Activated CD4-positive, alpha-beta T cell treated with anti-CD3 and anti-CD28 coated beads, Interleukin-2, amount 10 ng/mL, durations not matched to agents 7 days and 5 days (primary cell): ENCODE results near the gene CCL7. TPM values are rescaled to one million over a fixed set of nuclear protein-coding genes. Genes with fewer than 3 reads are reported as not detected.

ENCODE experiments used
- CTCF ChIA-PET: fragments of 350-600 bp; sonication (Branson Sonifier 250); formaldehyde crosslinking; loops from one replicate; lab custom pipeline; 2021; ENCODE audit warnings: antibody characterized with exemption; lab: Charles Lee
- POLR2A ChIA-PET: fragments of 350-600 bp; sonication (Branson Sonifier 250); formaldehyde crosslinking; loops from one replicate; lab custom pipeline; 2021; ENCODE audit warnings: antibody characterized with exemption; lab: Charles Lee
- DNase-seq: peaks from one replicate; pipeline ENCODE4 v3.0.0-alpha.2; 2020
- H3K27ac Mint-ChIP-seq: one replicate; pipeline ENCODE4 v1.8.0; 2021; ENCODE audit warnings: mild to moderate bottlenecking, moderate library complexity, mixed read lengths
- H3K27me3 Mint-ChIP-seq: one replicate; pipeline ENCODE4 v1.8.0; 2021; ENCODE audit warnings: mixed read lengths
- H3K36me3 Mint-ChIP-seq: one replicate; pipeline ENCODE4 v1.8.0; 2021; ENCODE audit warnings: low read depth, mixed read lengths
- H3K4me1 Mint-ChIP-seq: one replicate; pipeline ENCODE4 v1.8.0; 2021; ENCODE audit warnings: mixed read lengths
- H3K4me3 Mint-ChIP-seq: one replicate; pipeline ENCODE4 v1.8.0; 2021; ENCODE audit warnings: mild to moderate bottlenecking, moderate library complexity, mixed read lengths
- H3K9me3 Mint-ChIP-seq: one replicate; pipeline ENCODE4 v1.8.0; 2021; ENCODE audit warnings: mixed read lengths
- total RNA-seq, 2 experiments: library from RNA; stranded (reverse); gene quantifications; one replicate each; pipeline ENCODE4 v1.2.3, GENCODE V29; 2021

CCL7 gene
- total RNA-seq, 2 experiments from 2014 or later, result not detected

GRCh38 chr17:34303606-34304005, 33.6 kb downstream of the CCL7 start:
- Mint-ChIP-seq H3K4me3 (no peak overlapping the region), H3K27me3 (peaks cover 3% of the 10 kb centered on the region), H3K9me3 (peaks cover under 1% of the 10 kb centered on the region), H3K4me1 (peaks cover 18% of the 10 kb centered on the region), H3K36me3 (no peaks in the 10 kb centered on the region), H3K27ac (no peak overlapping the region)
- CTCF ChIA-PET, result no interaction called here
- POLR2A ChIA-PET, result no interaction called here
- DNase-seq, result no peak

- Mint-ChIP-seq H3K36me3 (no peaks in the 10 kb centered on the region), H3K27me3 (peaks cover 2% of the 10 kb centered on the region), H3K4me3 (no peak overlapping the region), H3K9me3 (no peaks in the 10 kb centered on the region), H3K27ac (no peak overlapping the region), H3K4me1 (peaks cover 20% of the 10 kb centered on the region)
- POLR2A ChIA-PET, result interaction anchor here (0.7 kb wide), 1 partner anchor 20 kb away, joined by 3 read pairs; no protein-coding TSS in a partner anchor
- no peak for DNase-seq
- CTCF ChIA-PET, result no interaction called here
These were observed 35.0 kb downstream of the CCL7 start for GRCh38 chr17:34305061-34305460.

GRCh38 chr17:34305606-34306005, 35.6 kb downstream of the CCL7 start:
- no peaks in the 10 kb centered on the region for H3K9me3 Mint-ChIP-seq
- H3K4me1 Mint-ChIP-seq, result peaks cover 20% of the 10 kb centered on the region
- CTCF ChIA-PET, result no interaction called here
- POLR2A ChIA-PET, result no interaction called here
- no peak for DNase-seq
- H3K4me3 Mint-ChIP-seq, result no peak overlapping the region
- no peaks in the 10 kb centered on the region for H3K36me3 Mint-ChIP-seq
- no peak overlapping the region for H3K27ac Mint-ChIP-seq
- peaks cover 2% of the 10 kb centered on the region for H3K27me3 Mint-ChIP-seq

GRCh38 chr17:34306466-34306865, 36.4 kb downstream of the CCL7 start:
- H3K27ac Mint-ChIP-seq, result no peak overlapping the region
- H3K9me3 Mint-ChIP-seq, result no peaks in the 10 kb centered on the region
- POLR2A ChIA-PET, result no interaction called here
- H3K27me3 Mint-ChIP-seq, result peaks cover 4% of the 10 kb centered on the region
- no peaks in the 10 kb centered on the region for H3K36me3 Mint-ChIP-seq
- no peak for DNase-seq
- peaks cover 16% of the 10 kb centered on the region for H3K4me1 Mint-ChIP-seq
- CTCF ChIA-PET, result no interaction called here
- H3K4me3 Mint-ChIP-seq, result no peak overlapping the region

GRCh38 chr17:34307110-34307509, 37.1 kb downstream of the CCL7 start:
- CTCF ChIA-PET, result no interaction called here
- H3K27ac Mint-ChIP-seq, result no peak overlapping the region
- no peaks in the 10 kb centered on the region for H3K9me3 Mint-ChIP-seq
- H3K27me3 Mint-ChIP-seq, result peaks cover 2% of the 10 kb centered on the region
- peaks cover 16% of the 10 kb centered on the region for H3K4me1 Mint-ChIP-seq
- H3K36me3 Mint-ChIP-seq, result no peaks in the 10 kb centered on the region
- DNase-seq, result no peak
- POLR2A ChIA-PET, result no interaction called here
- H3K4me3 Mint-ChIP-seq, result no peak overlapping the region

- no peak overlapping the region for H3K4me3 Mint-ChIP-seq
- no peaks in the 10 kb centered on the region for H3K9me3 Mint-ChIP-seq
- ChIA-PET POLR2A (no interaction called here), CTCF (no interaction called here)
- DNase-seq, result no peak
- H3K27me3 Mint-ChIP-seq, result peaks cover 9% of the 10 kb centered on the region
- no peaks in the 10 kb centered on the region for H3K36me3 Mint-ChIP-seq
- H3K27ac Mint-ChIP-seq, result no peak overlapping the region
- H3K4me1 Mint-ChIP-seq, result peaks cover 16% of the 10 kb centered on the region
These were observed 38.4 kb downstream of the CCL7 start for GRCh38 chr17:34308371-34308770.

GRCh38 chr17:34311291-34311690, 41.3 kb downstream of the CCL7 start:
- ChIA-PET POLR2A (no interaction called here), CTCF (interaction anchor here (0.6 kb wide), 1 partner anchor 870 kb away, joined by 3 read pairs; no protein-coding TSS in a partner anchor)
- Mint-ChIP-seq H3K4me3 (no peak overlapping the region), H3K27me3 (peaks cover 28% of the 10 kb centered on the region), H3K36me3 (no peaks in the 10 kb centered on the region), H3K27ac (no peak overlapping the region), H3K4me1 (peaks cover 16% of the 10 kb centered on the region), H3K9me3 (no peaks in the 10 kb centered on the region)
- DNase-seq, result no peak

GRCh38 chr17:34312080-34312479, 42.1 kb downstream of the CCL7 start:
- peaks cover 11% of the 10 kb centered on the region for H3K4me1 Mint-ChIP-seq
- peaks cover 31% of the 10 kb centered on the region for H3K27me3 Mint-ChIP-seq
- H3K4me3 Mint-ChIP-seq, result no peak overlapping the region
- H3K9me3 Mint-ChIP-seq, result no peaks in the 10 kb centered on the region
- ChIA-PET POLR2A (no interaction called here), CTCF (no interaction called here)
- DNase-seq, result no peak
- no peak overlapping the region for H3K27ac Mint-ChIP-seq
- no peaks in the 10 kb centered on the region for H3K36me3 Mint-ChIP-seq

GRCh38 chr17:34313164-34313563, 43.1 kb downstream of the CCL7 start:
- no peak overlapping the region for H3K4me3 Mint-ChIP-seq
- H3K27ac Mint-ChIP-seq, result no peak overlapping the region
- ChIA-PET CTCF (no interaction called here), POLR2A (no interaction called here)
- no peaks in the 10 kb centered on the region for H3K36me3 Mint-ChIP-seq
- DNase-seq, result no peak
- H3K9me3 Mint-ChIP-seq, result no peaks in the 10 kb centered on the region
- H3K4me1 Mint-ChIP-seq, result peaks cover 3% of the 10 kb centered on the region
- peaks cover 35% of the 10 kb centered on the region for H3K27me3 Mint-ChIP-seq

- ChIA-PET CTCF (no interaction called here), POLR2A (no interaction called here)
- Mint-ChIP-seq H3K4me3 (no peak overlapping the region), H3K27ac (no peak overlapping the region), H3K9me3 (no peaks in the 10 kb centered on the region), H3K36me3 (no peaks in the 10 kb centered on the region), H3K27me3 (peaks cover 35% of the 10 kb centered on the region), H3K4me1 (no peaks in the 10 kb centered on the region)
- no peak for DNase-seq
These were observed 44.3 kb downstream of the CCL7 start for GRCh38 chr17:34314279-34314678.

GRCh38 chr17:34318474-34318873, 48.5 kb downstream of the CCL7 start:
- Mint-ChIP-seq H3K27ac (no peak overlapping the region), H3K4me1 (no peaks in the 10 kb centered on the region), H3K9me3 (no peaks in the 10 kb centered on the region), H3K36me3 (no peaks in the 10 kb centered on the region), H3K27me3 (peaks cover 31% of the 10 kb centered on the region), H3K4me3 (no peak overlapping the region)
- ChIA-PET POLR2A (no interaction called here), CTCF (interaction anchor here (1.1 kb wide), 1 partner anchor 43 kb away, joined by 3 read pairs; no protein-coding TSS in a partner anchor)
- no peak for DNase-seq

- no peaks in the 10 kb centered on the region for H3K9me3 Mint-ChIP-seq
- no peak for DNase-seq
- H3K4me1 Mint-ChIP-seq, result no peaks in the 10 kb centered on the region
- H3K27ac Mint-ChIP-seq, result no peak within 1 kb of the TSS
- POLR2A ChIA-PET, result no interaction called here
- H3K4me3 Mint-ChIP-seq, result no peak within 1 kb of the TSS
- no peaks in the 10 kb centered on the region for H3K36me3 Mint-ChIP-seq
- H3K27me3 Mint-ChIP-seq, result peaks cover 29% of the 10 kb centered on the region
- CTCF ChIA-PET, result interaction anchor here (1.1 kb wide), 1 partner anchor 42 kb away, joined by 3 read pairs; no protein-coding TSS in a partner anchor
These were observed 49.0 kb downstream of the CCL7 start, which contains the start of gene CCL8 for GRCh38 chr17:34319039-34319483. CCL8 (plus strand) TSS chr17:34319435; CDS start chr17:34319502, 67 bp downstream.
